Spleen (tissue), 11 donors: ENCODE data around the gene MYL12A. TPM values are rescaled to one million over a fixed set of nuclear protein-coding genes. Genes with fewer than 3 reads are reported as not detected.

Source experiments
- DNase-seq: peaks from one replicate; pipeline ENCODE4 v3.0.0-alpha.2; 2020
- H3K27ac ChIP-seq, 8 donors: fragments of 200-600 bp; sonication (generic) in 7 of 8; 1 replicate in 4 of 8; 2 replicates in 4 of 8; pipeline versions ENCODE4 v1.5.0 to v1.8.0; 2016 to 2021; ENCODE audit warnings: inconsistent platforms in 4 of 8, mild to moderate bottlenecking in 4 of 8, moderate library complexity in 1 of 8
- H3K27me3 ChIP-seq, 7 donors: fragments of 200-600 bp; sonication (generic) in 6 of 7; replicated peaks in 1 of 7; 1 replicate in 4 of 7; 2 replicates in 3 of 7; pipeline versions ENCODE4 v1.5.0 to v1.8.0; 2016 to 2021; ENCODE audit warnings: inconsistent platforms in 3 of 7, mild to moderate bottlenecking in 1 of 7
- H3K36me3 ChIP-seq, 6 donors: fragments of 200-600 bp; sonication (generic) in 5 of 6; 1 replicate in 4 of 6; 2 replicates in 2 of 6; pipeline versions ENCODE4 v1.5.0 to v1.8.0; 2016 to 2021; ENCODE audit warnings: inconsistent platforms in 2 of 6
- H3K4me1 ChIP-seq, 6 donors: fragments of 200-600 bp; sonication (generic) in 5 of 6; 1 replicate in 3 of 6; 2 replicates in 3 of 6; pipeline versions ENCODE4 v1.5.0 to v1.8.0; 2016 to 2021; ENCODE audit warnings: inconsistent platforms in 3 of 6
- H3K4me3 ChIP-seq, 8 donors: fragments of 200-600 bp; sonication (generic) in 7 of 8; 1 replicate in 4 of 8; 2 replicates in 4 of 8; pipeline versions ENCODE4 v1.5.0 to v1.8.0; 2016 to 2021; ENCODE audit warnings: inconsistent platforms in 4 of 8, mild to moderate bottlenecking in 4 of 8, moderate library complexity in 2 of 8
- H3K9me3 ChIP-seq, 8 donors: fragments of 200-600 bp; sonication (generic) in 7 of 8; 1 replicate in 4 of 8; 2 replicates in 4 of 8; pipeline versions ENCODE4 v1.5.0 to v1.8.0; 2016 to 2021; ENCODE audit warnings: inconsistent platforms in 4 of 8
- CTCF ChIP-seq, 11 experiments: fragments of 200-600 bp in 7 of 11; fragments of 450-650 bp in 4 of 11; sonication (generic) in 4 of 11; IDR thresholded peaks in 8 of 11; conservative IDR thresholded peaks in 3 of 11; 1 replicate in 7 of 11; 2 replicates in 4 of 11; pipeline versions ENCODE4 v1.4.0 to v1.8.0; 2016 to 2021; ENCODE audit warnings: antibody characterized with exemption in 11 of 11, inconsistent platforms in 4 of 11, mild to moderate bottlenecking in 1 of 11
- POLR2A ChIP-seq, 3 donors: fragments of 450-650 bp; IDR thresholded peaks; one replicate each; pipeline ENCODE4 v1.5.1; 2017; ENCODE audit warnings: antibody characterized with exemption in 3 of 3, mild to moderate bottlenecking in 1 of 3
- POLR2AphosphoS5 ChIP-seq, 3 donors: sonication (generic); formaldehyde crosslinking; IDR thresholded peaks; one replicate each; pipeline ENCODE4 v1.5.1; 2017; ENCODE audit warnings: antibody characterized with exemption in 3 of 3
- WGBS, 5 donors: extraction: QIAGEN DNeasy Blood & Tissue Kit in 3 of 5; methylation state at CpG; one replicate each; pipeline versions ENCODE4 v1.1.5 to v1.1.7; 2013 to 2018; 5-methylcytosine and 5-hydroxymethylcytosine counted together
- intact Hi-C: fragments of 100-400 bp; cut with DNase I; formaldehyde crosslinking; loops from one replicate; pipeline ENCODE4 v1.15.0; 2023; ENCODE audit warnings: low total_unique reads
- polyA plus RNA-seq, 3 donors: library from polyadenylated mRNA; stranded (reverse); fragments of 200-250 nt; gene quantifications; one replicate each; pipeline ENCODE4 v1.2.1, GENCODE V29; 2013
- total RNA-seq, 7 donors: library from RNA; depleted of rRNA in 3 of 7; stranded (reverse); fragments of >200 nt in 3 of 7; fragmentation: NEBNext Ultra II Directional in 4 of 7; extraction: Animal tissue kit (Norgen Biotek cat#: 25700) in 4 of 7; gene quantifications; one replicate each; pipeline versions ENCODE4 v1.1.0 to v1.2.1, GENCODE V29; 2016 to 2021
- donor health status: healthy with polysubstance abuse.
- donor health status: DM: no; HTN: no; CAD: no; lungs with moderate emphysema.
- donor health status: DM: no; HTN: no; CAD: no.
- donor health status: Bipolar disorder and iron deficiency.
- donor health status: healthy.
- donor health status: DM: no; HTN: no; CAD: no.
- donor health status: DM: yes; HTN: yes; CAD: no.

Gene MYL12A
- total and polyA plus RNA-seq, 10 donors: 422 to 675 (median 586) TPM

DNA sequence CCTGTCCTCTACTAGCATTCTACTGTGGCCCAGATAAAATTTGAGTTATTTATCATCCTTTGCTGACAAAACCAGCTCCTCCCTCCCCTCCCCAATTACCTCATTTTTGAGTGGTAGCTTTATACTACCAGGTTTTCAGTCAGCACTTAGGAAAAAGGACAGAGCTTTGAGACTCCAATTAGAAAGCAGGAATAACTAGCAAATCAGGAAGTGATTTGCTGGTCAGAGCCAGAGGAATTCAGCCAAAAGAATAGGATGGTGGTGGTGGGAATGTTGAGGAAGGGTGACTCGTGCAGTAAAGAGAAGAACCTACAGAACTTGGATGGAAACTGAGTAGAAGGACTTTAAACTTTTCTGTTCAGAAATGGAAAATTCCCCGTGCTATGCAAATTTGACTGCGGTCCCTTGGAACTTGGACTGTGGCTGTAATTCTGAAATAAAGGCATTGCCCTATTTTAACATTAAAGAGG is 18.0 kb downstream of the MYL12A start:
- H3K4me1 ChIP-seq: peaks cover 65 to 89% (median 84%) of the 10 kb centered on the region in 6 donors
- WGBS, 5 donors: 54 to 82% (median 67%) methylated on average over 3 of the region's 3 CpGs
- TF ChIP-seq CTCF (IDR thresholded peaks at IDR 0.05 in 8 of 11, conservative IDR thresholded peaks at IDR 0.05 in 3 of 11) (no peak), POLR2A (IDR thresholded peaks at IDR 0.05) (no peak), POLR2AphosphoS5 (IDR thresholded peaks at IDR 0.05) (no peak)
- no peak overlapping the region for H3K4me3 ChIP-seq
- no peaks in the 10 kb centered on the region for H3K27me3 ChIP-seq
- no peaks in the 10 kb centered on the region for H3K9me3 ChIP-seq
- H3K27ac ChIP-seq: peak overlapping the region in 2 of 8 donors; percentile 10 to 32
- DNase-seq: no peak
- no peaks in the 10 kb centered on the region for H3K36me3 ChIP-seq
- intact Hi-C loops: no loop called here

- TF ChIP-seq POLR2AphosphoS5 (IDR thresholded peaks at IDR 0.05) (no peak), POLR2A (IDR thresholded peaks at IDR 0.05) (no peak), CTCF (IDR thresholded peaks at IDR 0.05 in 8 of 11, conservative IDR thresholded peaks at IDR 0.05 in 3 of 11) (no peak)
- WGBS, 5 donors: 51 to 61% (median 58%) methylated on average over 6 to 7 of the region's 7 CpGs
- no peak for DNase-seq
- no peak overlapping the region for H3K4me3 ChIP-seq
- no peaks in the 10 kb centered on the region for H3K36me3 ChIP-seq
- H3K27me3 ChIP-seq: no peaks in the 10 kb centered on the region
- no peaks in the 10 kb centered on the region for H3K9me3 ChIP-seq
- intact Hi-C loops: no loop called here
- peaks cover 60 to 89% (median 83%) of the 10 kb centered on the region in 6 donors for H3K4me1 ChIP-seq
- H3K27ac ChIP-seq: peak overlapping the region in 1 of 8 donors; percentile 32
Measured at GRCh38 chr18:3266062-3266608, 18.5 kb downstream of the MYL12A start.

GRCh38 chr18:3268306-3268705 is 20.7 kb downstream of the MYL12A start:
- no peak for DNase-seq
- Histone ChIP-seq H3K9me3 (no peaks in the 10 kb centered on the region), H3K27ac (peak overlapping the region in 2 of 8 donors; percentile 7 to 9), H3K4me3 (no peak overlapping the region), H3K4me1 (peaks cover 57 to 98% (median 88%) of the 10 kb centered on the region in 6 donors), H3K27me3 (no peaks in the 10 kb centered on the region), H3K36me3 (peaks cover 0 to 9% (median 3%) of the 10 kb centered on the region in 6 donors)
- intact Hi-C loops: no loop called here
- TF ChIP-seq POLR2AphosphoS5 (IDR thresholded peaks at IDR 0.05): no peak
- TF ChIP-seq POLR2A (IDR thresholded peaks at IDR 0.05): no peak
- no peak for TF ChIP-seq CTCF (IDR thresholded peaks at IDR 0.05 in 8 of 11, conservative IDR thresholded peaks at IDR 0.05 in 3 of 11)

DNA sequence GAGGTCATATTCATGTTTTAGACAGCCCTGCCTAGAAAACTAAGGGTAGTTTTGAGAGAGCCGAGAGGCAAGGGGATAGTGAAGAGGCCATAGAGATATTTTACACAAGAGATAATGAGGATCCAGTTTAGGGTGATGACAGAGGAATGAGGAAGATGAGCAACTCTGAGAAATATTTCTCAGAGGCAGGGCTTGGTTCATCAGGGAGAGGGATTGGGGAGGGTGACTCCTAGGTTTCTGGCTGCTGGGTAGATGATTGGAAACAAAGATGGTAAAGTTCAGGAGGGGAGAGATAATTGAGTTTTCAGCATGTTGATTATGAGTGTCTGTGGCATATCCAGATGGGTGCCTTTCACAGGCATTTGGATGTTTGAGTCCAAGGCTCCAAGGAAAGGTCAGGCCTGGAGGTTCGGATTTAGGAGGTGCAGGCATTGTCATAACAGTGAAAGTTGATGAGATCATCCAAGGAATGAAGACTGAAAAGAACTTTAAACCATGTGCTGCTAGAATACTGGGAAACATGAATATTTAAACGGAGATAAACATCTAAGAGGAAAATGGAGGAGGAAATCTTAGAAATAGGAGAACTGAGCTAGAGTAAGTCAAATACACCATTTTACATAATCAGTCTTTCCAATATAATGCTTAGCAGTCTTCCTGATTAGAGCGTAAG is 21.8 kb downstream of the MYL12A start:
- Histone ChIP-seq H3K9me3 (no peaks in the 10 kb centered on the region), H3K27ac (peak overlapping the region in 4 of 8 donors; percentile 7 to 31 (median 18)), H3K4me1 (peaks cover 47 to 91% (median 77%) of the 10 kb centered on the region in 6 donors), H3K4me3 (no peak overlapping the region), H3K27me3 (no peaks in the 10 kb centered on the region), H3K36me3 (peaks cover 0 to 20% (median 11%) of the 10 kb centered on the region in 6 donors)
- no peak for DNase-seq
- intact Hi-C loops: no loop called here
- 79 to 87% (median 84%) methylated on average over 4 of the region's 4 CpGs for WGBS, 5 donors
- TF ChIP-seq POLR2AphosphoS5 (IDR thresholded peaks at IDR 0.05): no peak
- no peak for TF ChIP-seq CTCF (IDR thresholded peaks at IDR 0.05 in 8 of 11, conservative IDR thresholded peaks at IDR 0.05 in 3 of 11)
- no peak for TF ChIP-seq POLR2A (IDR thresholded peaks at IDR 0.05)
